ENCODE results near the gene ERCC6L. TPM values are rescaled to one million over a fixed set of nuclear protein-coding genes. Genes with fewer than 3 reads are reported as not detected.

Gene ERCC6L
- total RNA-seq, 4 donors from 2014 or later: 0.07 TPM; not detected in 3

GRCh38 chrX:72271091-72271788 is 32.4 kb upstream of the ERCC6L start:
- Histone ChIP-seq H3K4me3 (no peak overlapping the region), H3K27ac (no peak overlapping the region), H3K36me3 (peaks cover 0 to 58% of the 10 kb centered on the region in 2 donors), H3K9me3 (no peaks in the 10 kb centered on the region), H3K4me1 (peaks cover 3 to 7% of the 10 kb centered on the region in 2 donors), H3K27me3 (no peaks in the 10 kb centered on the region)
- no peak for TF ChIP-seq POLR2A (IDR thresholded peaks at IDR 0.05)
- no peak for TF ChIP-seq CTCF (IDR thresholded peaks at IDR 0.05 in 4 of 5, conservative IDR thresholded peaks at IDR 0.05 in 1 of 5)
- intact Hi-C loops (cut with DNase I; ENCODE audit: low total_unique reads): no loop called here
- no peak for DNase-seq
- no peak for ATAC-seq
- in situ Hi-C loops (cut with MboI; ENCODE audit: low sequenced_read_pairs in 4 of 4): no loop called here

DNA sequence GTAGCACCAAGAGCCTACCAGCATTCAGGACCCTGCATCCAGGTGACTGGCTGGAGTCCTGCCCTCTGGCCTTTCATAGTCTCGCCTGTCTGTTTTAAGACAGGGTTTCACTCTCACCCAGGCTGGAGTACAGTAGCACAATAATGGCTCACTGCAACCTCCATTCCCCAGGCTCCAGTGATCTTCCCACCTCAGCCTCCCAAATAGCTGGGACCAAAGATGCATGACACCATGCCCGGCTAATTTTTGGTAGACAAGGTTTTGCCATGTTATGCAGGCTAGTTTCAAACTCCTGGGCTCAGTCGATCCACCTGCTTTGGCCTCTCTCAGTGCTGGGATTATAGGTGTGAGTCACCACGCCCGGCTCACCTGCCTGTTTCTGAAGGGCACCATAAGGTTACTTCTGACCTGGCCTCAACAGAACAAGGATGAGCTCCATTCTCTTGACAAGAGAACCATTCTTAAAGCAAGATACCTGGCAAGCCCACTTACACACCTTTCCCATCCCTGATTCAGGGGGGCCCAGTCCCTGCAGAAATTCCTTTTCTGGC is 31.6 kb upstream of the ERCC6L start:
- H3K27me3 ChIP-seq: no peaks in the 10 kb centered on the region
- H3K27ac ChIP-seq: no peak overlapping the region
- DNase-seq: no peak
- in situ Hi-C loops (cut with MboI; ENCODE audit: low sequenced_read_pairs in 4 of 4): no loop called here
- ATAC-seq: no peak
- intact Hi-C loops (cut with DNase I; ENCODE audit: low total_unique reads): no loop called here
- H3K4me3 ChIP-seq: no peak overlapping the region
- peaks cover 0 to 53% of the 10 kb centered on the region in 2 donors for H3K36me3 ChIP-seq
- TF ChIP-seq POLR2A (IDR thresholded peaks at IDR 0.05) (no peak), CTCF (IDR thresholded peaks at IDR 0.05 in 4 of 5, conservative IDR thresholded peaks at IDR 0.05 in 1 of 5) (no peak)
- H3K4me1 ChIP-seq: no peaks in the 10 kb centered on the region
- H3K9me3 ChIP-seq: no peaks in the 10 kb centered on the region

GRCh38 chrX:72269671-72270251 is 30.9 kb upstream of the ERCC6L start:
- H3K4me3 ChIP-seq: no peak overlapping the region
- ATAC-seq (no peak), DNase-seq (no peak)
- H3K27me3 ChIP-seq: no peaks in the 10 kb centered on the region
- no peak overlapping the region for H3K27ac ChIP-seq
- TF ChIP-seq CTCF (IDR thresholded peaks at IDR 0.05 in 4 of 5, conservative IDR thresholded peaks at IDR 0.05 in 1 of 5) (no peak), POLR2A (IDR thresholded peaks at IDR 0.05) (no peak)
- no peaks in the 10 kb centered on the region for H3K4me1 ChIP-seq
- in situ Hi-C loops (cut with MboI; ENCODE audit: low sequenced_read_pairs in 4 of 4) (no loop called here), intact Hi-C loops (cut with DNase I; ENCODE audit: low total_unique reads) (no loop called here)
- H3K36me3 ChIP-seq: peaks cover 0 to 47% of the 10 kb centered on the region in 2 donors
- H3K9me3 ChIP-seq: no peaks in the 10 kb centered on the region

GRCh38 chrX:72268597-72269365 is 30.0 kb upstream of the ERCC6L start:
- peaks cover 0 to 37% of the 10 kb centered on the region in 2 donors for H3K36me3 ChIP-seq
- no peaks in the 10 kb centered on the region for H3K4me1 ChIP-seq
- DNase-seq: no peak
- in situ Hi-C loops (cut with MboI; ENCODE audit: low sequenced_read_pairs in 4 of 4) (no loop called here), intact Hi-C loops (cut with DNase I; ENCODE audit: low total_unique reads) (no loop called here)
- H3K9me3 ChIP-seq: no peaks in the 10 kb centered on the region
- H3K27me3 ChIP-seq: no peaks in the 10 kb centered on the region
- H3K27ac ChIP-seq: no peak overlapping the region
- TF ChIP-seq POLR2A (IDR thresholded peaks at IDR 0.05) (no peak), CTCF (IDR thresholded peaks at IDR 0.05 in 4 of 5, conservative IDR thresholded peaks at IDR 0.05 in 1 of 5) (no peak)
- ATAC-seq: no peak
- H3K4me3 ChIP-seq: no peak overlapping the region

Data from gastrocnemius medialis (tissue), 4 donors.